Activated T-cell treated with anti-CD3 and anti-CD28 coated beads, Interleukin-2, amount 50 U/mL, for 4 hours (primary cell): ENCODE measurements around the gene BTBD18. TPM values are rescaled to one million over a fixed set of nuclear protein-coding genes. Genes with fewer than 3 reads are reported as not detected.
A peak's percentile ranks its signal among the peaks of the same experiment; 100 is the strongest.

Experiments
- ATAC-seq, 2 donors: fragments of 200-7000 bp; cut with Tn5 transposase; one replicate each; pipeline ENCODE4 v1.10.0; 2021
- DNase-seq: peaks from one replicate; pipeline ENCODE4 v3.0.0-alpha.2; 2020
- H3K27me3 Mint-ChIP-seq: one replicate; pipeline ENCODE4 v1.8.0; 2021; ENCODE audit warnings: low read depth, mixed read lengths
- H3K36me3 Mint-ChIP-seq: one replicate; pipeline ENCODE4 v1.8.0; 2022; ENCODE audit warnings: mixed read lengths; ENCODE audit not compliant: insufficient read depth
- H3K4me1 Mint-ChIP-seq: one replicate; pipeline ENCODE4 v1.8.0; 2021; ENCODE audit warnings: low read depth, mixed read lengths
- H3K4me3 Mint-ChIP-seq: one replicate; pipeline ENCODE4 v1.8.0; 2021; ENCODE audit warnings: mild to moderate bottlenecking, moderate library complexity, mixed read lengths
- H3K9me3 Mint-ChIP-seq: one replicate; pipeline ENCODE4 v1.8.0; 2021; ENCODE audit warnings: mixed read lengths
- total RNA-seq, 3 donors: library from RNA; stranded (reverse); gene quantifications; one replicate each; pipeline ENCODE4 v1.2.1, GENCODE V29; 2021

The BTBD18 gene
- not detected for total RNA-seq

- no peaks in the 10 kb centered on the region for H3K27me3 Mint-ChIP-seq
- H3K4me1 Mint-ChIP-seq: peaks cover 11% of the 10 kb centered on the region
- H3K36me3 Mint-ChIP-seq: peaks cover 7% of the 10 kb centered on the region
- H3K4me3 Mint-ChIP-seq: no peak within 1 kb of the TSS
- ATAC-seq (peak in 1 of 2 donors; percentile 40), DNase-seq (no peak)
- no peaks in the 10 kb centered on the region for H3K9me3 Mint-ChIP-seq
Measured at GRCh38 chr11:57751676-57752253, at the start of gene BTBD18. TSS of gene BTBD18 (minus strand) at chr11:57751819. CDS start at chr11:57751188, 631 bp downstream.

- no peaks in the 10 kb centered on the region for H3K27me3 Mint-ChIP-seq
- DNase-seq (no peak), ATAC-seq (peak in 1 of 2 donors; percentile 26)
- H3K4me1 Mint-ChIP-seq: peaks cover 26% of the 10 kb centered on the region
- peaks cover 20% of the 10 kb centered on the region for H3K36me3 Mint-ChIP-seq
- no peak overlapping the region for H3K4me3 Mint-ChIP-seq
- no peaks in the 10 kb centered on the region for H3K9me3 Mint-ChIP-seq
Measured at GRCh38 chr11:57801183-57801485, 49.5 kb upstream of the BTBD18 start.

GRCh38 chr11:57800444-57801182, 49.0 kb upstream of the BTBD18 start:
- Mint-ChIP-seq H3K9me3 (no peaks in the 10 kb centered on the region), H3K36me3 (peaks cover 23% of the 10 kb centered on the region), H3K4me1 (peaks cover 26% of the 10 kb centered on the region), H3K4me3 (no peak overlapping the region), H3K27me3 (no peaks in the 10 kb centered on the region)
- DNase-seq (no peak), ATAC-seq (peak; percentile 89 to 90)

GRCh38 chr11:57798905-57799559, 47.4 kb upstream of the BTBD18 start:
- no peak for DNase-seq
- no peaks in the 10 kb centered on the region for H3K27me3 Mint-ChIP-seq

GRCh38 chr11:57793351-57794115, 41.9 kb upstream of the BTBD18 start:
- Mint-ChIP-seq H3K9me3 (no peaks in the 10 kb centered on the region), H3K4me3 (peak overlapping the region; percentile 69), H3K27me3 (no peaks in the 10 kb centered on the region), H3K36me3 (peaks cover 10% of the 10 kb centered on the region), H3K4me1 (peaks cover 38% of the 10 kb centered on the region)
- ATAC-seq (no peak), DNase-seq (no peak)

More at GRCh38 chr11:57798905-57799559, 47.4 kb upstream of the BTBD18 start:
- Mint-ChIP-seq H3K4me1 (peaks cover 28% of the 10 kb centered on the region), H3K4me3 (no peak overlapping the region), H3K36me3 (peaks cover 18% of the 10 kb centered on the region), H3K9me3 (no peaks in the 10 kb centered on the region)
- peak in 1 of 2 donors; percentile 23 for ATAC-seq

- peak overlapping the region; percentile 69 for H3K4me3 Mint-ChIP-seq
- peaks cover 10% of the 10 kb centered on the region for H3K36me3 Mint-ChIP-seq
- DNase-seq (no peak), ATAC-seq (no peak)
- H3K27me3 Mint-ChIP-seq: no peaks in the 10 kb centered on the region
- peaks cover 35% of the 10 kb centered on the region for H3K4me1 Mint-ChIP-seq
- no peaks in the 10 kb centered on the region for H3K9me3 Mint-ChIP-seq
Measured at GRCh38 chr11:57792870-57793269, 41.3 kb upstream of the BTBD18 start.

- H3K27me3 Mint-ChIP-seq: no peaks in the 10 kb centered on the region
- H3K4me3 Mint-ChIP-seq: peak overlapping the region; percentile 60
- H3K36me3 Mint-ChIP-seq: peaks cover 10% of the 10 kb centered on the region
- DNase-seq (peak; percentile 82), ATAC-seq (peak; percentile 95)
- H3K4me1 Mint-ChIP-seq: peaks cover 35% of the 10 kb centered on the region
- no peaks in the 10 kb centered on the region for H3K9me3 Mint-ChIP-seq
Measured at GRCh38 chr11:57792060-57792541, 40.5 kb upstream of the BTBD18 start.

GRCh38 chr11:57791321-57792059, 39.9 kb upstream of the BTBD18 start:
- H3K9me3 Mint-ChIP-seq: no peaks in the 10 kb centered on the region
- H3K27me3 Mint-ChIP-seq: no peaks in the 10 kb centered on the region
- peak overlapping the region; percentile 60 for H3K4me3 Mint-ChIP-seq
- ATAC-seq (no peak), DNase-seq (peak; percentile 12)
- H3K36me3 Mint-ChIP-seq: peaks cover 7% of the 10 kb centered on the region
- peaks cover 35% of the 10 kb centered on the region for H3K4me1 Mint-ChIP-seq

- peaks cover 29% of the 10 kb centered on the region for H3K4me1 Mint-ChIP-seq
- ATAC-seq: no peak
- no peaks in the 10 kb centered on the region for H3K36me3 Mint-ChIP-seq
Measured at GRCh38 chr11:57788703-57789088, 37.1 kb upstream of the BTBD18 start.

GRCh38 chr11:57787920-57788702, 36.5 kb upstream of the BTBD18 start:
- ATAC-seq: no peak

More at GRCh38 chr11:57788703-57789088, 37.1 kb upstream of the BTBD18 start:
- Mint-ChIP-seq H3K9me3 (no peaks in the 10 kb centered on the region), H3K4me3 (no peak overlapping the region), H3K27me3 (no peaks in the 10 kb centered on the region)
- DNase-seq: no peak

GRCh38 chr11:57787006-57787604, 35.5 kb upstream of the BTBD18 start:
- H3K4me3 Mint-ChIP-seq: no peak overlapping the region
- H3K4me1 Mint-ChIP-seq: peaks cover 14% of the 10 kb centered on the region
- DNase-seq (no peak), ATAC-seq (no peak)
- H3K27me3 Mint-ChIP-seq: no peaks in the 10 kb centered on the region
- no peaks in the 10 kb centered on the region for H3K9me3 Mint-ChIP-seq
- H3K36me3 Mint-ChIP-seq: no peaks in the 10 kb centered on the region

More at GRCh38 chr11:57787920-57788702, 36.5 kb upstream of the BTBD18 start:
- H3K4me1 Mint-ChIP-seq: peaks cover 23% of the 10 kb centered on the region
- no peaks in the 10 kb centered on the region for H3K36me3 Mint-ChIP-seq
- H3K4me3 Mint-ChIP-seq: no peak overlapping the region
- DNase-seq: no peak
- no peaks in the 10 kb centered on the region for H3K9me3 Mint-ChIP-seq
- no peaks in the 10 kb centered on the region for H3K27me3 Mint-ChIP-seq

GRCh38 chr11:57786436-57786835, 34.8 kb upstream of the BTBD18 start:
- DNase-seq (no peak), ATAC-seq (no peak)
- peaks cover 1% of the 10 kb centered on the region for H3K36me3 Mint-ChIP-seq
- peaks cover 12% of the 10 kb centered on the region for H3K4me1 Mint-ChIP-seq
- H3K4me3 Mint-ChIP-seq: no peak overlapping the region
- no peaks in the 10 kb centered on the region for H3K9me3 Mint-ChIP-seq
- H3K27me3 Mint-ChIP-seq: no peaks in the 10 kb centered on the region

GRCh38 chr11:57785072-57785471, 33.5 kb upstream of the BTBD18 start:
- DNase-seq (no peak), ATAC-seq (no peak)
- peaks cover 1% of the 10 kb centered on the region for H3K36me3 Mint-ChIP-seq
- no peaks in the 10 kb centered on the region for H3K27me3 Mint-ChIP-seq
- H3K4me1 Mint-ChIP-seq: peaks cover 5% of the 10 kb centered on the region
- H3K9me3 Mint-ChIP-seq: no peaks in the 10 kb centered on the region
- no peak overlapping the region for H3K4me3 Mint-ChIP-seq
